Tibial nerve (tissue), 3 donors: ENCODE results near the gene TFDP3.

Experiments
- POLR2A ChIP-seq, 2 donors: fragments of 450-650 bp; IDR thresholded peaks; one replicate each; pipeline ENCODE4 v1.6.1; 2017; ENCODE audit warnings: antibody characterized with exemption in 2 of 2, mild to moderate bottlenecking in 2 of 2, moderate library complexity in 2 of 2
- TF ChIP-seq, protein P1 (sequence below), 5 experiments: fragments of 200-600 bp in 3 of 5; fragments of 450-650 bp in 2 of 5; sonication (generic) in 3 of 5; IDR thresholded peaks; one replicate each; pipeline ENCODE4 v1.5.1; 2016 to 2019; ENCODE audit warnings: antibody characterized with exemption in 5 of 5, mild to moderate bottlenecking in 3 of 5, moderate library complexity in 2 of 5

GRCh38 chrX:133248177-133248576, 30.0 kb upstream of the TFDP3 start:
- TF ChIP-seq, protein P1, sequence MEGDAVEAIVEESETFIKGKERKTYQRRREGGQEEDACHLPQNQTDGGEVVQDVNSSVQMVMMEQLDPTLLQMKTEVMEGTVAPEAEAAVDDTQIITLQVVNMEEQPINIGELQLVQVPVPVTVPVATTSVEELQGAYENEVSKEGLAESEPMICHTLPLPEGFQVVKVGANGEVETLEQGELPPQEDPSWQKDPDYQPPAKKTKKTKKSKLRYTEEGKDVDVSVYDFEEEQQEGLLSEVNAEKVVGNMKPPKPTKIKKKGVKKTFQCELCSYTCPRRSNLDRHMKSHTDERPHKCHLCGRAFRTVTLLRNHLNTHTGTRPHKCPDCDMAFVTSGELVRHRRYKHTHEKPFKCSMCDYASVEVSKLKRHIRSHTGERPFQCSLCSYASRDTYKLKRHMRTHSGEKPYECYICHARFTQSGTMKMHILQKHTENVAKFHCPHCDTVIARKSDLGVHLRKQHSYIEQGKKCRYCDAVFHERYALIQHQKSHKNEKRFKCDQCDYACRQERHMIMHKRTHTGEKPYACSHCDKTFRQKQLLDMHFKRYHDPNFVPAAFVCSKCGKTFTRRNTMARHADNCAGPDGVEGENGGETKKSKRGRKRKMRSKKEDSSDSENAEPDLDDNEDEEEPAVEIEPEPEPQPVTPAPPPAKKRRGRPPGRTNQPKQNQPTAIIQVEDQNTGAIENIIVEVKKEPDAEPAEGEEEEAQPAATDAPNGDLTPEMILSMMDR (IDR thresholded peaks at IDR 0.05) = no peak
- TF ChIP-seq POLR2A (IDR thresholded peaks at IDR 0.05) = no peak
